Measurements from ENCODE around the gene MARVELD1.

DNA sequence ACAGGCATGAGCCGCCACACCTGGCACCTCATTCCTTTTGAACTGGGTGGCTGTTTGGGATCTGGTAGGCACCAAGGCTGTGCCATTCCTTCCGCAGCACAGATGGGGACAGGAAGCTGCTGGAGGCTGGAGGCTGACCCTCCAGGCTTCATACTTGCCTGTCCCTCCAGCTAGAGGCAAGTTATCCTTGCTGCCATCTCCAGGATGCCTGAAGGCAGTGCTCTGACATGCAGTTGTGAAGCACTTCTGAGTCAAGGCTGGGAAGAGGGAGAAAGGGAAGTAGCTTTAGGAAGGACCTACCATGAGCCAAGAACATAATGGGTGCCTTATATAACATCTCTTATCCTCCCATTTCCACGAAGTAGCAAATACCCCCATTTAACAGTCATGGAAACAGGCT lies 9.5 kb downstream of the MARVELD1 start:
- TF ChIP-seq, protein P1, sequence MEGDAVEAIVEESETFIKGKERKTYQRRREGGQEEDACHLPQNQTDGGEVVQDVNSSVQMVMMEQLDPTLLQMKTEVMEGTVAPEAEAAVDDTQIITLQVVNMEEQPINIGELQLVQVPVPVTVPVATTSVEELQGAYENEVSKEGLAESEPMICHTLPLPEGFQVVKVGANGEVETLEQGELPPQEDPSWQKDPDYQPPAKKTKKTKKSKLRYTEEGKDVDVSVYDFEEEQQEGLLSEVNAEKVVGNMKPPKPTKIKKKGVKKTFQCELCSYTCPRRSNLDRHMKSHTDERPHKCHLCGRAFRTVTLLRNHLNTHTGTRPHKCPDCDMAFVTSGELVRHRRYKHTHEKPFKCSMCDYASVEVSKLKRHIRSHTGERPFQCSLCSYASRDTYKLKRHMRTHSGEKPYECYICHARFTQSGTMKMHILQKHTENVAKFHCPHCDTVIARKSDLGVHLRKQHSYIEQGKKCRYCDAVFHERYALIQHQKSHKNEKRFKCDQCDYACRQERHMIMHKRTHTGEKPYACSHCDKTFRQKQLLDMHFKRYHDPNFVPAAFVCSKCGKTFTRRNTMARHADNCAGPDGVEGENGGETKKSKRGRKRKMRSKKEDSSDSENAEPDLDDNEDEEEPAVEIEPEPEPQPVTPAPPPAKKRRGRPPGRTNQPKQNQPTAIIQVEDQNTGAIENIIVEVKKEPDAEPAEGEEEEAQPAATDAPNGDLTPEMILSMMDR (IDR thresholded peaks at IDR 0.05), result no peak
- no peak for TF ChIP-seq POLR2A (IDR thresholded peaks at IDR 0.05)
- TF ChIP-seq POLR2AphosphoS5 (IDR thresholded peaks at IDR 0.05), result no peak
- no peak for TF ChIP-seq EP300 (IDR thresholded peaks at IDR 0.05)

Measured in stomach (tissue), 4 donors.